PC-9 (cell line): ENCODE data around the gene STXBP5. TPM values are rescaled to one million over a fixed set of nuclear protein-coding genes. Genes with fewer than 3 reads are reported as not detected.

Source experiments
- BruUV-seq: library from RNA; stranded (reverse); fragments of 400-500 nt; replicated peaks from 2 replicates; lab custom pipeline; 2021; lab: Mats Ljungman, UMichigan
- CTCF ChIA-PET: fragments of 300-600 bp; sonication (Branson Sonifier 250); formaldehyde crosslinking; loops from one replicate; lab custom pipeline; 2022; ENCODE audit warnings: antibody characterized with exemption; lab: Charles Lee
- POLR2A ChIA-PET: fragments of 300-600 bp; sonication (Branson Sonifier 250); formaldehyde crosslinking; loops from one replicate; lab custom pipeline; 2022; ENCODE audit warnings: antibody characterized with exemption; ENCODE audit not compliant: unreplicated experiment; lab: Charles Lee
- DNase-seq, 2 experiments: peaks; one replicate each; pipeline versions ENCODE4 v3.0.0 to v3.0.0-alpha.2; 2015 to 2022; ENCODE audit warnings: mixed read lengths in 1 of 2
- H2AFZ ChIP-seq: fragments of 200-600 bp; sonication (generic); 2 replicates; pipeline ENCODE4 v1.8.1; 2017; ENCODE audit warnings: antibody characterized with exemption
- H3F3A ChIP-seq: fragments of 200-600 bp; sonication (generic); 2 replicates; pipeline ENCODE4 v1.8.1; 2017; ENCODE audit warnings: antibody characterized with exemption, mild to moderate bottlenecking, low read depth; ENCODE audit not compliant: insufficient read depth
- H3K27ac ChIP-seq: fragments of 200-600 bp; sonication (generic); 2 replicates; pipeline ENCODE4 v1.6.1; 2016; ENCODE audit warnings: mixed run types
- H3K27me3 ChIP-seq: fragments of 200-600 bp; sonication (generic); 2 replicates; pipeline ENCODE4 v1.6.1; 2016; ENCODE audit warnings: low read depth, mixed run types; ENCODE audit not compliant: insufficient read depth
- H3K36me3 ChIP-seq: fragments of 200-600 bp; sonication (generic); 2 replicates; pipeline ENCODE4 v1.6.1; 2016; ENCODE audit warnings: low read depth, mixed run types
- H3K4me1 ChIP-seq: fragments of 200-600 bp; sonication (generic); replicated peaks from 2 replicates; pipeline ENCODE4 v1.6.1; 2016; ENCODE audit warnings: mixed run types; ENCODE audit not compliant: insufficient read depth
- H3K4me2 ChIP-seq: fragments of 200-600 bp; sonication (generic); 2 replicates; pipeline ENCODE4 v1.6.1; 2017; ENCODE audit warnings: mixed run types
- H3K4me3 ChIP-seq: fragments of 200-600 bp; sonication (generic); 2 replicates; pipeline ENCODE4 v1.6.1; 2016; ENCODE audit warnings: mixed run types
- H3K79me2 ChIP-seq: fragments of 200-600 bp; sonication (generic); 2 replicates; pipeline ENCODE4 v1.6.1; 2017; ENCODE audit warnings: low read depth, mixed run types
- H3K9me2 ChIP-seq: fragments of 200-600 bp; sonication (generic); 2 replicates; pipeline ENCODE4 v1.8.1; 2017; ENCODE audit warnings: mild to moderate bottlenecking; ENCODE audit not compliant: insufficient read depth
- H3K9me3 ChIP-seq: fragments of 200-600 bp; sonication (generic); 2 replicates; pipeline ENCODE4 v1.8.1; 2016; ENCODE audit warnings: low read depth; ENCODE audit not compliant: insufficient read depth
- H4K20me1 ChIP-seq: fragments of 200-600 bp; sonication (generic); 2 replicates; pipeline ENCODE4 v1.8.1; 2017; ENCODE audit not compliant: insufficient read depth
- CTCF ChIP-seq: fragments of 200-600 bp; sonication (generic); conservative IDR thresholded peaks from 2 replicates; pipeline ENCODE4 v1.6.1; 2017; ENCODE audit warnings: mixed run types, antibody characterized with exemption, mild to moderate bottlenecking, moderate library complexity
- EZH2 ChIP-seq: fragments of 200-600 bp; sonication (generic); IDR thresholded peaks from 2 replicates; pipeline ENCODE4 v1.8.0; 2017; ENCODE audit warnings: antibody characterized with exemption, low read depth
- intact Hi-C: fragments of 100-400 bp; cut with micrococcal nuclease; formaldehyde crosslinking; loops from one replicate; pipeline ENCODE4 v1.10.0; 2022; ENCODE audit not compliant: unreplicated experiment
- total RNA-seq: library from RNA; stranded (reverse); gene quantifications from 2 replicates; pipeline ENCODE4 v1.2.3, GENCODE V29; 2021

STXBP5 gene
- total RNA-seq, 1 experiment from 2014 or later = 4.6 TPM

GRCh38 chr6:147266821-147267220, 62.6 kb downstream of the STXBP5 start:
- Histone ChIP-seq H3K27me3 (no peaks in the 10 kb centered on the region), H3K36me3 (no peaks in the 10 kb centered on the region; the same call in 1 of the 2 replicates), H3K9me3 (no peaks in the 10 kb centered on the region), H2AFZ (no peak overlapping the region), H3F3A (no peaks in the 10 kb centered on the region), H4K20me1 (no peaks in the 10 kb centered on the region), H3K4me2 (no peak overlapping the region), H3K79me2 (no peaks in the 10 kb centered on the region), H3K4me1 (no peaks in the 10 kb centered on the region), H3K4me3 (no peak overlapping the region), H3K27ac (no peak overlapping the region), H3K9me2 (no peaks in the 10 kb centered on the region; the same call in 1 of the 2 replicates)
- ChIA-PET POLR2A (no interaction called here), CTCF (no interaction called here)
- TF ChIP-seq CTCF (no peak), EZH2 (no peak)
- no peak for DNase-seq
- intact Hi-C loops = no loop called here
- no TSS peak for BruUV-seq

- Histone ChIP-seq H3K36me3 (no peaks in the 10 kb centered on the region; the same call in 1 of the 2 replicates), H4K20me1 (no peaks in the 10 kb centered on the region), H3K4me3 (no peak overlapping the region), H2AFZ (no peak overlapping the region), H3K4me1 (no peaks in the 10 kb centered on the region), H3K27me3 (no peaks in the 10 kb centered on the region), H3K9me2 (no peaks in the 10 kb centered on the region; the same call in 1 of the 2 replicates), H3K27ac (no peak overlapping the region), H3K9me3 (no peaks in the 10 kb centered on the region), H3K4me2 (no peak overlapping the region), H3F3A (no peaks in the 10 kb centered on the region), H3K79me2 (no peaks in the 10 kb centered on the region)
- no peak for TF ChIP-seq CTCF
- no peak for TF ChIP-seq EZH2
- POLR2A ChIA-PET = no interaction called here
- intact Hi-C loops = no loop called here
- CTCF ChIA-PET = no interaction called here
- BruUV-seq = no TSS peak
- no peak for DNase-seq
These were observed 63.4 kb downstream of the STXBP5 start for GRCh38 chr6:147267658-147268057.

- no TSS peak for BruUV-seq
- Histone ChIP-seq H3K4me1 (no peaks in the 10 kb centered on the region), H3K79me2 (no peaks in the 10 kb centered on the region), H3K27me3 (no peaks in the 10 kb centered on the region), H4K20me1 (no peaks in the 10 kb centered on the region), H3K27ac (no peak overlapping the region), H3K4me2 (no peak overlapping the region), H3K9me2 (no peaks in the 10 kb centered on the region; the same call in 1 of the 2 replicates), H3K36me3 (no peaks in the 10 kb centered on the region; the same call in 1 of the 2 replicates), H3F3A (no peaks in the 10 kb centered on the region), H3K4me3 (no peak overlapping the region), H2AFZ (no peak overlapping the region), H3K9me3 (no peaks in the 10 kb centered on the region)
- intact Hi-C loops = no loop called here
- DNase-seq = no peak
- TF ChIP-seq EZH2 = no peak
- no peak for TF ChIP-seq CTCF
- ChIA-PET CTCF (no interaction called here), POLR2A (no interaction called here)
These were observed 64.0 kb downstream of the STXBP5 start for GRCh38 chr6:147268254-147268653.
